ENCODE results near the gene DENND6B. TPM values are rescaled to one million over a fixed set of nuclear protein-coding genes. Genes with fewer than 3 reads are reported as not detected.
A peak's percentile ranks its signal among the peaks of the same experiment; 100 is the strongest.
"Not testable (repeated sequence)": the region's sequence is repeated elsewhere in the genome, so short reads cannot be mapped to it uniquely, and the experiment has no call there.

Gene DENND6B
- total RNA-seq, 6 experiments from 2014 or later, result 1.4 to 2.5 (median 1.9) TPM

DNA sequence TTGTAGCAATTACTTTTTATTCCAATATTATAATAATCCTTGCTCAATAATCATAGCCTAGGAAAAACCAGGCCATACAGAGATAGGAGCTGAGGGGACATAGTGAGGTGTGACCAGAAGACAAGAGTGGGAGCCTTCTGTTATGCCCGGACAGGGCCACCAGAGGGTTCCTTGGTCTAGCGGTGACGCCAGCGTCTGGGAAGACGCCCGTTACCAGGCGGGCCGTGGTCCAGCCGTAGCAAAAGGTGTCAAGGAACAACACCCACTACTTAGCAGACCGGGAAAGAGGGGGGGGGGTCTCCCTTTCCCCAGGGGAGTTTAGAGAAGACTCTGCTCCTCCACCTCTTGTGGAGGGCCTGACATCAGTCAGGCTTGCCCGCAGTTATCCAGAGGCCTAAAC is 53.5 kb downstream of the DENND6B start:
- H3K27ac Mint-ChIP-seq; H3K4me1 Mint-ChIP-seq (ENCODE audit: low read depth); H3K9me3 Mint-ChIP-seq; H3K4me3 Mint-ChIP-seq; DNase-seq: not testable (repeated sequence)
- TF ChIP-seq, protein P1, sequence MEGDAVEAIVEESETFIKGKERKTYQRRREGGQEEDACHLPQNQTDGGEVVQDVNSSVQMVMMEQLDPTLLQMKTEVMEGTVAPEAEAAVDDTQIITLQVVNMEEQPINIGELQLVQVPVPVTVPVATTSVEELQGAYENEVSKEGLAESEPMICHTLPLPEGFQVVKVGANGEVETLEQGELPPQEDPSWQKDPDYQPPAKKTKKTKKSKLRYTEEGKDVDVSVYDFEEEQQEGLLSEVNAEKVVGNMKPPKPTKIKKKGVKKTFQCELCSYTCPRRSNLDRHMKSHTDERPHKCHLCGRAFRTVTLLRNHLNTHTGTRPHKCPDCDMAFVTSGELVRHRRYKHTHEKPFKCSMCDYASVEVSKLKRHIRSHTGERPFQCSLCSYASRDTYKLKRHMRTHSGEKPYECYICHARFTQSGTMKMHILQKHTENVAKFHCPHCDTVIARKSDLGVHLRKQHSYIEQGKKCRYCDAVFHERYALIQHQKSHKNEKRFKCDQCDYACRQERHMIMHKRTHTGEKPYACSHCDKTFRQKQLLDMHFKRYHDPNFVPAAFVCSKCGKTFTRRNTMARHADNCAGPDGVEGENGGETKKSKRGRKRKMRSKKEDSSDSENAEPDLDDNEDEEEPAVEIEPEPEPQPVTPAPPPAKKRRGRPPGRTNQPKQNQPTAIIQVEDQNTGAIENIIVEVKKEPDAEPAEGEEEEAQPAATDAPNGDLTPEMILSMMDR (IDR thresholded peaks at IDR 0.05), result 0 out of 2 replicates have a peak, but pooled peaks have one; percentile 28
- H3K36me3 Mint-ChIP-seq (ENCODE audit: low read depth), result peaks cover 18% of the 10 kb centered on the region
- peaks cover 11% of the 10 kb centered on the region for H3K27me3 Mint-ChIP-seq (ENCODE audit: insufficient read depth)

DNA sequence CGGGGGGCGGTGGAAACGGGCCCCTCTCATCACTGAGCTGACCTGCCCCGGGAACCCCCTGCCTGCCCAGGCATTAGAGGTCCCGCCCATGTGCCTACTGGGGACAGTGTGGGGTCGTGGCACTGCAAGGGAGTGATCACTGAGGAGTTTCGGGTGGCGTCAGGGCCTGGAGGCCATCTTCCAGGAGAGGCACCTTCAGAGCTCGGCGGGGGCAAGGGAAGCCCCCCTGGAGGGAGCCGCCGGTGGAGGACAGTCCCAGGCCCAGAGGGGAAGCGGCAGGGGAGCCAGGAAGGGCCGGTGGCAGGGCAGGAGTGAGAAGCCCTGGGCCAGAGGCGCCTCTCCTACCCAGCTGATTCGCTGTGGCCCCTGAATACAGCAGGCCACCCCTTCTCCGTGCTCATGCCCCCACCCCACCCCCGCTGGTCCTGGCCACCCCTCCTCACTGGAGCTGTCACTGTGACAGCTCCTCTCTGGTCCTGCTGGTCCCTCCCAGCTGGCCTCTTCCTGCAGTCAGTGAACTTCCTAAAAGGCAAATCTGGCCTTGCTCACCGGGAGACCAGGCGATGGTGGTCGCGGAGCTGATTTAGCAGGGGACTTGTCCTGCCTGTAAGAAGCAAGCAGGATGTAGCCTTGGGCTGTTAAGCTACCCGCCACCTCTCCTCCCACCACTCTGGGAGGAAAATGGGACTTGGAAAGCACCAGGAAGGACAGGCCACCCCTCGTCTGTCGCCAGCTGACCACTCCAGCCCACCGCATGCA is 54.6 kb downstream of the DENND6B start:
- TF ChIP-seq, protein P1 (IDR thresholded peaks at IDR 0.05), result no peak; the same call in 1 of the 2 replicates
- peak overlapping the region; percentile 26; the same call in 1 of the 2 replicates for H3K27ac Mint-ChIP-seq
- H3K4me3 Mint-ChIP-seq, result no peak overlapping the region
- H3K9me3 Mint-ChIP-seq, result no peaks in the 10 kb centered on the region
- peaks cover 14% of the 10 kb centered on the region for H3K36me3 Mint-ChIP-seq (ENCODE audit: low read depth)
- H3K27me3 Mint-ChIP-seq (ENCODE audit: insufficient read depth), result peaks cover 12% of the 10 kb centered on the region
- peaks cover 7% of the 10 kb centered on the region; the same call in 1 of the 2 replicates for H3K4me1 Mint-ChIP-seq (ENCODE audit: low read depth)
- no peak for DNase-seq

DNA sequence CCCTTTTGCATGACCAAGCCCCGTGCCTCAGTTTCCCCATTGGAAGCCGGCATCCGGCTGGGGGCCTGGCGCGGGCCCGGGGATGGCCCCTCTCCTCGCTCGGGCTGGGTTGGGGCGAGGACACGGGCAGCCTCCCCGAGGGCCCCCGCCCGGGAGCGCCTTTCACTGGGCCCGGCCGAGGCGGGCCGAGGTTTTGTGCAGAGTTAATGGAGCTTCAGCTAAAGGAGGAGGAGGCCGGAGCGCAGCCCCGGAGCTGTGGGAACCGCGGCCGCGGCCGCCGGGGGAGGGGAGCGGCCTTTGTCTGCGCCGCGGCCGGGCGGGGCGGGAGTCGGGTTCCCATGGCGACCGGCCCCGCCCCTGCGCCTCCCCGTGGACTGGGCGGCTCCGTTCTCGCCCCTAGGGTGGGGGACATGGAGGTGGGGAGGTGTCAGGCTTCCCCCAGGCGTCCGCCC is 55.3 kb downstream of the DENND6B start:
- Mint-ChIP-seq H3K27me3 (ENCODE audit: insufficient read depth) (peaks cover 6% of the 10 kb centered on the region), H3K36me3 (ENCODE audit: low read depth) (peaks cover 7% of the 10 kb centered on the region), H3K4me1 (ENCODE audit: low read depth) (peaks cover 7% of the 10 kb centered on the region; the same call in 1 of the 2 replicates), H3K9me3 (no peaks in the 10 kb centered on the region), H3K4me3 (no peak overlapping the region), H3K27ac (no peak overlapping the region)
- TF ChIP-seq, protein P1 (IDR thresholded peaks at IDR 0.05), result peak; percentile 41; the same call in 1 of the 2 replicates
- DNase-seq, result no peak

GRCh38 chr22:50270666-50271394 is 56.0 kb downstream of the DENND6B start:
- TF ChIP-seq, protein P1 (IDR thresholded peaks at IDR 0.05), result no peak
- peaks cover 7% of the 10 kb centered on the region; the same call in 1 of the 2 replicates for H3K4me1 Mint-ChIP-seq (ENCODE audit: low read depth)
- peaks cover 8% of the 10 kb centered on the region for H3K27me3 Mint-ChIP-seq (ENCODE audit: insufficient read depth)
- peak; percentile 63 for DNase-seq
- peak overlapping the region; percentile 69 for H3K4me3 Mint-ChIP-seq
- no peak overlapping the region for H3K27ac Mint-ChIP-seq
- no peaks in the 10 kb centered on the region for H3K9me3 Mint-ChIP-seq
- H3K36me3 Mint-ChIP-seq (ENCODE audit: low read depth), result peaks cover 6% of the 10 kb centered on the region; the same call in 1 of the 2 replicates

GRCh38 chr22:50269970-50270665 is 56.7 kb downstream of the DENND6B start, which contains the start of gene MAPK11:
Gene MAPK11, minus strand, starts transcription at chr22:50270380. Its CDS starts 88 bp downstream, at chr22:50270292.
- TF ChIP-seq, protein P1 (IDR thresholded peaks at IDR 0.05), result no peak
- Mint-ChIP-seq H3K4me3 (peak within 1 kb of the TSS; percentile 69), H3K27ac (no peak within 1 kb of the TSS), H3K9me3 (no peaks in the 10 kb centered on the region), H3K36me3 (ENCODE audit: low read depth) (peaks cover 6% of the 10 kb centered on the region; the same call in 1 of the 2 replicates), H3K27me3 (ENCODE audit: insufficient read depth) (peaks cover 8% of the 10 kb centered on the region), H3K4me1 (ENCODE audit: low read depth) (peaks cover 7% of the 10 kb centered on the region; the same call in 1 of the 2 replicates)
- DNase-seq, result no peak

All from HFFc6 (cell line).